ENCODE data around the gene KDM3A. TPM values are rescaled to one million over a fixed set of nuclear protein-coding genes. Genes with fewer than 3 reads are reported as not detected.

Gene KDM3A
- total and polyA plus RNA-seq, 10 of the 15 experiments (the other 5 are each of a cell fraction or from before 2014, with no cell fraction given): 3.8 to 102 (median 11.1) TPM

GRCh38 chr2:86414996-86415395 is 26.2 kb upstream of the KDM3A start:
- Histone ChIP-seq H3K9ac (ENCODE audit: control insufficient read depth, insufficient read depth, low read length) (no peak overlapping the region), H3K27me3 (replicated peaks in 1 of 2; ENCODE audit: control insufficient read depth in 2 of 2, insufficient read depth in 2 of 2, low read length in 1 of 2) (no peaks in the 10 kb centered on the region), H3K36me3 (ENCODE audit: control insufficient read depth in 2 of 2, insufficient read depth in 2 of 2, low read length in 1 of 2) (no peaks in the 10 kb centered on the region), H3K79me2 (ENCODE audit: control insufficient read depth, insufficient read depth, low read length) (no peaks in the 10 kb centered on the region), H2AFZ (ENCODE audit: control insufficient read depth, low read depth, low read length) (no peak overlapping the region), H3K4me3 (no peak overlapping the region), H3K27ac (ENCODE audit: control insufficient read depth, insufficient read depth) (no peak overlapping the region), H3K4me1 (ENCODE audit: control insufficient read depth, insufficient read depth, low read length) (no peaks in the 10 kb centered on the region), H4K20me1 (ENCODE audit: control insufficient read depth, insufficient read depth) (no peaks in the 10 kb centered on the region), H3K9me3 (replicated peaks; ENCODE audit: control insufficient read depth, insufficient read depth, low read length) (no peaks in the 10 kb centered on the region; the same call in 2 of the 3 replicates), H3K4me2 (ENCODE audit: control insufficient read depth, insufficient read depth) (no peak overlapping the region)
- SMC1A ChIA-PET (ENCODE audit: uncharacterized antibody, unreplicated experiment): interaction anchor here (1.8 kb wide), 1 partner anchor 19 kb away, joined by 4 read pairs; no protein-coding TSS in a partner anchor
- ATAC-seq: no peak
- POLR2A ChIA-PET: interaction anchor here (0.6 to 1.3 kb wide), 2 partner anchors 26 to 42 kb away, joined by 3 to 4 read pairs; partner anchors contain the start of gene KDM3A
- DNase-seq (ENCODE audit: low read depth, low spot score): no peak
- BruUV-seq (replicated peaks): no TSS peak
- in situ Hi-C loops (cut with MboI) (no loop called here), intact Hi-C loops (cut with micrococcal nuclease; ENCODE audit: unreplicated experiment) (no loop called here)
- RAD21 ChIA-PET (ENCODE audit: unreplicated experiment): interaction anchor here (0.6 kb wide), 1 partner anchor 194 kb away, joined by 3 read pairs; no protein-coding TSS in a partner anchor
- WGBS (ENCODE audit: insufficient coverage, insufficient replicate concordance, low lambda C conversion rate, missing lambda C conversion rate): 31% methylated on average over 3 of the region's 3 CpGs
- CTCF ChIA-PET: interaction anchor here (1.2 kb wide), 1 partner anchor 12 kb away, joined by 3 read pairs; no protein-coding TSS in a partner anchor
- no peak for TF ChIP-seq KAT2A (conservative IDR thresholded peaks at IDR 0.05; ENCODE audit: control insufficient read depth, low read depth, low read length)
- no peak for TF ChIP-seq CTCF (IDR thresholded peaks at IDR 0.05 in 2 of 3, conservative IDR thresholded peaks at IDR 0.05 in 1 of 3; ENCODE audit: control insufficient read depth in 2 of 3, extremely low read depth in 1 of 3, insufficient read depth in 1 of 3, low read depth in 3 of 3, low read length in 3 of 3)
- TF ChIP-seq ZNF207 (IDR thresholded peaks at IDR 0.05; ENCODE audit: borderline replicate concordance): no peak
- no peak for TF ChIP-seq FOS (IDR thresholded peaks at IDR 0.05; ENCODE audit: borderline replicate concordance, extremely low read depth, insufficient read length)
- FAIRE-seq: no peak

GRCh38 chr2:86416146-86416545 is 25.0 kb upstream of the KDM3A start:
- Histone ChIP-seq H3K4me2 (ENCODE audit: control insufficient read depth, insufficient read depth) (no peak overlapping the region), H3K79me2 (ENCODE audit: control insufficient read depth, insufficient read depth, low read length) (no peaks in the 10 kb centered on the region), H3K4me3 (no peak overlapping the region), H3K9ac (ENCODE audit: control insufficient read depth, insufficient read depth, low read length) (no peak overlapping the region), H2AFZ (ENCODE audit: control insufficient read depth, low read depth, low read length) (no peak overlapping the region), H3K4me1 (ENCODE audit: control insufficient read depth, insufficient read depth, low read length) (no peaks in the 10 kb centered on the region), H3K27ac (ENCODE audit: control insufficient read depth, insufficient read depth) (no peak overlapping the region), H4K20me1 (ENCODE audit: control insufficient read depth, insufficient read depth) (no peaks in the 10 kb centered on the region), H3K9me3 (replicated peaks; ENCODE audit: control insufficient read depth, insufficient read depth, low read length) (no peaks in the 10 kb centered on the region; the same call in 2 of the 3 replicates), H3K36me3 (ENCODE audit: control insufficient read depth in 2 of 2, insufficient read depth in 2 of 2, low read length in 1 of 2) (no peaks in the 10 kb centered on the region), H3K27me3 (replicated peaks in 1 of 2; ENCODE audit: control insufficient read depth in 2 of 2, insufficient read depth in 2 of 2, low read length in 1 of 2) (no peaks in the 10 kb centered on the region)
- in situ Hi-C loops (cut with MboI): no loop called here
- SMC1A ChIA-PET (ENCODE audit: uncharacterized antibody, unreplicated experiment): interaction anchor here (0.5 kb wide), 1 partner anchor 15 kb away, joined by 3 read pairs; no protein-coding TSS in a partner anchor
- 23% methylated on average over 2 of the region's 2 CpGs for WGBS (ENCODE audit: insufficient coverage, insufficient replicate concordance, low lambda C conversion rate, missing lambda C conversion rate)
- FAIRE-seq: no peak
- no peak for DNase-seq (ENCODE audit: low read depth, low spot score)
- CTCF ChIA-PET: no interaction called here
- RAD21 ChIA-PET (ENCODE audit: unreplicated experiment): no interaction called here
- no peak for ATAC-seq
- POLR2A ChIA-PET: no interaction called here
- no TSS peak for BruUV-seq (replicated peaks)
- intact Hi-C loops (cut with micrococcal nuclease; ENCODE audit: unreplicated experiment): no loop called here
- TF ChIP-seq JUND (IDR thresholded peaks at IDR 0.05; ENCODE audit: low read depth, low read length) (no peak), E4F1 (IDR thresholded peaks at IDR 0.05; ENCODE audit: borderline replicate concordance, partially characterized antibody) (no peak), E2F4 (IDR thresholded peaks at IDR 0.05; ENCODE audit: low read depth, low read length) (no peak), LARP7 (IDR thresholded peaks at IDR 0.05) (no peak), NFYB (IDR thresholded peaks at IDR 0.05; ENCODE audit: insufficient read depth, low read depth, low read length) (no peak), CREB1 (IDR thresholded peaks at IDR 0.05; ENCODE audit: low read depth) (no peak), JUNB (IDR thresholded peaks at IDR 0.05) (no peak), ZNF622 (IDR thresholded peaks at IDR 0.05) (no peak), PAX5 (IDR thresholded peaks at IDR 0.05; ENCODE audit: borderline replicate concordance, low read depth, low read length) (no peak)
